HG02759 (cell line): ENCODE results near the gene CDC42SE2.
"Not testable (repeated sequence)": the region's sequence is repeated elsewhere in the genome, so short reads cannot be mapped to it uniquely, and the experiment has no call there.

ENCODE experiments used
- ATAC-seq: cut with Tn5 transposase; IDR thresholded peaks from one replicate; pipeline ENCODE4 v1.9.1; 2021; ENCODE audit warnings: mild to moderate bottlenecking, moderate library complexity; ENCODE audit not compliant: unreplicated experiment

CDC42SE2 gene

GRCh38 chr5:131363811-131364506 lies 100.1 kb downstream of the CDC42SE2 start:
- no peak for ATAC-seq

GRCh38 chr5:131364507-131365050 lies 100.7 kb downstream of the CDC42SE2 start:
- no peak for ATAC-seq

- ATAC-seq, result no peak
These were observed 102.6 kb downstream of the CDC42SE2 start for GRCh38 chr5:131366428-131366827.

- ATAC-seq, result no peak
These were observed 103.5 kb downstream of the CDC42SE2 start for GRCh38 chr5:131367219-131367860.

GRCh38 chr5:131368866-131369265 lies 105.0 kb downstream of the CDC42SE2 start:
- ATAC-seq, result no peak

- no peak for ATAC-seq
These were observed 105.7 kb downstream of the CDC42SE2 start for GRCh38 chr5:131369558-131369957.

GRCh38 chr5:131371835-131372234 lies 108.0 kb downstream of the CDC42SE2 start:
- no peak for ATAC-seq

- ATAC-seq, result no peak
These were observed 109.4 kb downstream of the CDC42SE2 start for GRCh38 chr5:131373265-131373664.

- no peak for ATAC-seq
These were observed 111.5 kb downstream of the CDC42SE2 start for GRCh38 chr5:131375351-131375750.

GRCh38 chr5:131377346-131377745 lies 113.5 kb downstream of the CDC42SE2 start:
- no peak for ATAC-seq

GRCh38 chr5:131377785-131378325 lies 114.0 kb downstream of the CDC42SE2 start:
- no peak for ATAC-seq

GRCh38 chr5:131378721-131379541 lies 115.1 kb downstream of the CDC42SE2 start:
- ATAC-seq, result peak; percentile 21

GRCh38 chr5:131379723-131380122 lies 115.9 kb downstream of the CDC42SE2 start:
- peak; percentile 54 for ATAC-seq

- not testable (repeated sequence) for ATAC-seq
These were observed 116.4 kb downstream of the CDC42SE2 start for GRCh38 chr5:131380238-131380637.

GRCh38 chr5:131381021-131381420 lies 117.2 kb downstream of the CDC42SE2 start:
- no peak for ATAC-seq

GRCh38 chr5:131381777-131382176 lies 117.9 kb downstream of the CDC42SE2 start:
- ATAC-seq, result peak; percentile 47

- ATAC-seq, result peak; percentile 68
These were observed 118.8 kb downstream of the CDC42SE2 start for GRCh38 chr5:131382407-131383395.

- ATAC-seq, result no peak
These were observed 120.3 kb downstream of the CDC42SE2 start for GRCh38 chr5:131384173-131384572.

GRCh38 chr5:131384616-131385214 lies 120.9 kb downstream of the CDC42SE2 start:
- ATAC-seq, result no peak
